Measurements from ENCODE around the gene GOLGA8B. TPM values are rescaled to one million over a fixed set of nuclear protein-coding genes. Genes with fewer than 3 reads are reported as not detected.

Gene GOLGA8B
- polyA plus RNA-seq, 3 donors: 0.37 to 11.5 TPM; not detected in 1

DNA sequence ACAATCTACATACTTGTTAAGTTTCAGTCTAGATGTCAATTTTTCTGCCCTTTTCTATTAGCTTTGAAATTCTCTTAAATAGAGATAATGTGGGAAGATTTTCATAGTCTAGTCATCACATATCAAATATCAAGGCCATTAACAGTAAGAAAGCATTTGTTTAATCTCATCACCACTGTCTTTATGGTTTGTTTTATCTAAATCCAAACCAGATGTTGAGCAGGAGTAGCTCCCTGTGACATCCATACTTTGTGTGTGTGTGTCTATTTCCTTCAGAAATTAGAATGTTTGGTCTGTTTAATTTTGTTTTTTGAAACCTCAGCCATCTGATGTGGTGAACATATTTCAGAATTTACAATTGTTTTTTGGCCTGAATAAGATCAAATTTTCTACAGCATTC, 23.1 kb upstream of the GOLGA8B start:
- Histone ChIP-seq H2AFZ (ENCODE audit: insufficient read depth, low read depth, low read length, poor library complexity, severe bottlenecking) (no peak overlapping the region), H3K79me2 (ENCODE audit: insufficient read depth, low read length) (no peaks in the 10 kb centered on the region), H3K9ac (ENCODE audit: insufficient read depth, low read length, poor library complexity, severe bottlenecking) (no peak overlapping the region), H3K4me1 (ENCODE audit: control insufficient read depth in 1 of 2, insufficient read depth in 2 of 2, low read length in 2 of 2) (no peaks in the 10 kb centered on the region), H4K20me1 (ENCODE audit: insufficient read depth, low read length) (no peaks in the 10 kb centered on the region), H3K27ac (ENCODE audit: low read depth in 1 of 2, low read length in 2 of 2) (no peak overlapping the region), H3K4me2 (replicated peaks; ENCODE audit: extremely low read depth, low read length, poor library complexity, severe bottlenecking) (no peak overlapping the region), H3K36me3 (replicated peaks in 1 of 2; ENCODE audit: control insufficient read depth in 1 of 2, insufficient read depth in 2 of 2, low read length in 2 of 2) (no peaks in the 10 kb centered on the region), H3K27me3 (ENCODE audit: control insufficient read depth in 2 of 2, insufficient read depth in 2 of 2, low read length in 2 of 2) (peaks cover 0 to 7% of the 10 kb centered on the region in 2 donors), H3K4me3 (replicated peaks in 1 of 3; ENCODE audit: low read depth in 2 of 3, low read length in 3 of 3) (no peak overlapping the region), H3K9me3 (replicated peaks in 1 of 2; ENCODE audit: control insufficient read depth in 1 of 2, insufficient read depth in 1 of 2, low read length in 2 of 2) (no peaks in the 10 kb centered on the region)
- no peaks in the 10 kb centered on the region for H3K36me3 Mint-ChIP-seq
- no peaks in the 10 kb centered on the region for H3K9me3 Mint-ChIP-seq
- intact Hi-C loops (cut with micrococcal nuclease): no loop called here
- no peak overlapping the region for H3K4me3 Mint-ChIP-seq
- no peak for DNase-seq
- H3K27ac Mint-ChIP-seq: no peak overlapping the region
- peaks cover 0 to 7% (median 5%) of the 10 kb centered on the region in 3 donors for H3K27me3 Mint-ChIP-seq (ENCODE audit: low read depth in 3 of 3)
- TF ChIP-seq, protein P1, sequence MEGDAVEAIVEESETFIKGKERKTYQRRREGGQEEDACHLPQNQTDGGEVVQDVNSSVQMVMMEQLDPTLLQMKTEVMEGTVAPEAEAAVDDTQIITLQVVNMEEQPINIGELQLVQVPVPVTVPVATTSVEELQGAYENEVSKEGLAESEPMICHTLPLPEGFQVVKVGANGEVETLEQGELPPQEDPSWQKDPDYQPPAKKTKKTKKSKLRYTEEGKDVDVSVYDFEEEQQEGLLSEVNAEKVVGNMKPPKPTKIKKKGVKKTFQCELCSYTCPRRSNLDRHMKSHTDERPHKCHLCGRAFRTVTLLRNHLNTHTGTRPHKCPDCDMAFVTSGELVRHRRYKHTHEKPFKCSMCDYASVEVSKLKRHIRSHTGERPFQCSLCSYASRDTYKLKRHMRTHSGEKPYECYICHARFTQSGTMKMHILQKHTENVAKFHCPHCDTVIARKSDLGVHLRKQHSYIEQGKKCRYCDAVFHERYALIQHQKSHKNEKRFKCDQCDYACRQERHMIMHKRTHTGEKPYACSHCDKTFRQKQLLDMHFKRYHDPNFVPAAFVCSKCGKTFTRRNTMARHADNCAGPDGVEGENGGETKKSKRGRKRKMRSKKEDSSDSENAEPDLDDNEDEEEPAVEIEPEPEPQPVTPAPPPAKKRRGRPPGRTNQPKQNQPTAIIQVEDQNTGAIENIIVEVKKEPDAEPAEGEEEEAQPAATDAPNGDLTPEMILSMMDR (IDR thresholded peaks at IDR 0.05): no peak
- H3K4me1 Mint-ChIP-seq: peaks cover 9% of the 10 kb centered on the region

DNA sequence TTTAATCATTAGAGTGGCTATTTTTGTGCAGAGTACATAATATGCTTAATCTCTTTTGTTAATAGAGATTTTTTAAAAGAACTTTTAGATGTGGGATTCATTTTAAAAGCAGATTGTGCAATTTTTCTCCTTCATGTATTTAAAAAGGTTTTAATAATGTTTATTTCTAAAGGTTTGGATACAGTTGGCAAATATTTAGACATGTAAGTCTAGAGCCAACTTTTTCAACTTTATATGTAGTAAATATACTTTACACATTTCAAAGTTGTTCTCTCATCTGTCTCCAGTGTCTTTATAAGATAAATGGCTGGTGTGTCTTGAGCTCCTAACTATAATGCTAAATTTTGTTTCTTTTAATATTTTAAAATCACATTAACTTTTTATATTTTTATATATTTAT, 22.7 kb upstream of the GOLGA8B start:
- Histone ChIP-seq H3K4me3 (replicated peaks in 1 of 3; ENCODE audit: low read depth in 2 of 3, low read length in 3 of 3) (no peak overlapping the region), H3K27me3 (ENCODE audit: control insufficient read depth in 2 of 2, insufficient read depth in 2 of 2, low read length in 2 of 2) (peaks cover 0 to 7% of the 10 kb centered on the region in 2 donors), H3K79me2 (ENCODE audit: insufficient read depth, low read length) (no peaks in the 10 kb centered on the region), H3K27ac (ENCODE audit: low read depth in 1 of 2, low read length in 2 of 2) (no peak overlapping the region), H3K36me3 (replicated peaks in 1 of 2; ENCODE audit: control insufficient read depth in 1 of 2, insufficient read depth in 2 of 2, low read length in 2 of 2) (no peaks in the 10 kb centered on the region), H3K4me2 (replicated peaks; ENCODE audit: extremely low read depth, low read length, poor library complexity, severe bottlenecking) (no peak overlapping the region), H3K9ac (ENCODE audit: insufficient read depth, low read length, poor library complexity, severe bottlenecking) (no peak overlapping the region), H3K9me3 (replicated peaks in 1 of 2; ENCODE audit: control insufficient read depth in 1 of 2, insufficient read depth in 1 of 2, low read length in 2 of 2) (no peaks in the 10 kb centered on the region), H4K20me1 (ENCODE audit: insufficient read depth, low read length) (no peaks in the 10 kb centered on the region), H2AFZ (ENCODE audit: insufficient read depth, low read depth, low read length, poor library complexity, severe bottlenecking) (no peak overlapping the region), H3K4me1 (ENCODE audit: control insufficient read depth in 1 of 2, insufficient read depth in 2 of 2, low read length in 2 of 2) (no peaks in the 10 kb centered on the region)
- peaks cover 0 to 7% (median 5%) of the 10 kb centered on the region in 3 donors for H3K27me3 Mint-ChIP-seq (ENCODE audit: low read depth in 3 of 3)
- no peak overlapping the region for H3K27ac Mint-ChIP-seq
- no peak for DNase-seq
- TF ChIP-seq, protein P1 (IDR thresholded peaks at IDR 0.05): no peak
- H3K9me3 Mint-ChIP-seq: no peaks in the 10 kb centered on the region
- intact Hi-C loops (cut with micrococcal nuclease): no loop called here
- H3K36me3 Mint-ChIP-seq: no peaks in the 10 kb centered on the region
- H3K4me3 Mint-ChIP-seq: no peak overlapping the region
- peaks cover 9% of the 10 kb centered on the region for H3K4me1 Mint-ChIP-seq

Measured in CD14-positive monocyte (primary cell).